T47D (cell line): ENCODE data around the gene PAFAH1B2.

Experiments used
- DNase-seq, 2 experiments: peaks; one replicate each; pipeline versions ENCODE4 v3.0.0 to v3.0.0-alpha.2; 2011 to 2012; ENCODE audit warnings: low read depth in 1 of 2, low spot score in 1 of 2
- JUND ChIP-seq: IDR thresholded peaks from 2 replicates; pipeline ENCODE4 v1.6.1; 2012; ENCODE audit warnings: low read depth
- in situ Hi-C: cut with HindIII; loops from 2 replicates; pipeline ENCODE4 v1.10.0; 2016; ENCODE audit warnings: low sequenced_read_pairs, low pct_unique_long_range_greater_than_20kb

The PAFAH1B2 gene

GRCh38 chr11:117143390-117143789, 697 bp upstream of the PAFAH1B2 start:
- DNase-seq = peak; percentile 57 to 64

GRCh38 chr11:117144477-117145392, 648 bp downstream of the PAFAH1B2 start:
- in situ Hi-C loops = no loop called here
- DNase-seq = peak; percentile 54 to 66

More at GRCh38 chr11:117143390-117143789, 697 bp upstream of the PAFAH1B2 start:
- no peak for TF ChIP-seq JUND
- in situ Hi-C loops = no loop called here

GRCh38 chr11:117145393-117145761, 1.3 kb downstream of the PAFAH1B2 start:
- peak; percentile 75 for DNase-seq
- no peak for TF ChIP-seq JUND
- in situ Hi-C loops = no loop called here

More at GRCh38 chr11:117144477-117145392, 648 bp downstream of the PAFAH1B2 start:
- TF ChIP-seq JUND = 0 out of 2 replicates have a peak, but pooled peaks have one; percentile 12

- in situ Hi-C loops = no loop called here
- TF ChIP-seq JUND = no peak
- no peak for DNase-seq
Measured at GRCh38 chr11:117146521-117146920, 2.4 kb downstream of the PAFAH1B2 start.

DNA sequence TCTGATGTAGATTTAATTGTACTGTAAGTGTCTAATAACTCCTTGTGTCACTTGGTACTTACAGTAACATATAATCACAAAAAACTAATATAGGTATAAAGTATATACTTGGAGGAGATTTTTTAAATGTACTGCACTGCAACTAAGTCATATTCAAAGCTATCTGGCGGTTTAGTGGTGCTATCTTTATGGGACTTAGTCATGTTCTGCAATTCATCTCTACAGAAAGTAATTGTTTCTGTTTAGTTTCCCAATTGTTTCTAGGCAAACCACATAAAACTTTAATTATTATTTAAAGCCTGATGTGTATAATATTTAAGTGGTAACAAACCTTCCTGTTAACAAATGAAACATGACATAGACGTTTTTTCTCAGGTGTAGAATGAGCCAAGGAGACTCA, 8.0 kb downstream of the PAFAH1B2 start:
- DNase-seq = no peak
- in situ Hi-C loops = no loop called here
- no peak for TF ChIP-seq JUND

- DNase-seq = no peak
- no peak for TF ChIP-seq JUND
- in situ Hi-C loops = no loop called here
Measured at GRCh38 chr11:117154468-117154867, 10.4 kb downstream of the PAFAH1B2 start.

DNA sequence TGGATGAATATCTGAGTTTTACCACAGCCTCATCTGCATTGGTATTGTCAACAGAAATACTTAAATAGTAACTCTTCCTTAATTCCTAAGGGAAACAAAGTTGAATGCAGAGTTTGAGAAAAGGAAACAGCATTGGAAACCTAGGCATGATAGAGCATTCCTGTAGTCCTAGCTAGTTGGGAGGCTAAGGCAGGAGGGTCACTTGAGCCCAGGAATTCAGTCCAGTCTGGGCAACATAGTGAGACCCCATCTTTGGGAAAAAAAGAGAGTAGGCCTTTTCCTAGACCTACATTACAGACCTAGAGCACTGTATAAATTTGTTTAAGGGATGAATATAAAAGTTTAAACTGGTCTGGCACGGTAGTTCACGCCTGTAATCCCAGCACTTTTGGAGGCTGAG, 13.4 kb downstream of the PAFAH1B2 start:
- TF ChIP-seq JUND = no peak
- DNase-seq = no peak
- in situ Hi-C loops = no loop called here

DNA sequence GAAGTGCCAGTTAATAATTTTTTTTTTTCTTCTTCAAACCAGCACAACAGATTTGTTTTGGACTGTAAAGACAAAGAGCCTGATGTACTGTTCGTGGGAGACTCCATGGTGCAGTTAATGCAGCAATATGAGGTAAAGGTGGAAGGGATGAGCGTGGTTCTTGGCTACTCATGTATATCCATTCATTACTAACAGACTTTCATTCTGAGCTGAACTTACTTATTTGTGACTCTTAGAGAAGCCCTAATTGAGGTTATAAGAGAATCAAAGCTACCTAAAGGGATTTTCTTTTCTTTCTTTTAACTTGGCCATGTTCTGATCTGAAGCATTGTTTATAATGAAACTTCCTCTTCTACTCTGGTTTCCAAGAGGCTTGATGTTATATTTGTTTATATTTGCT, 15.8 kb downstream of the PAFAH1B2 start:
- TF ChIP-seq JUND = no peak
- in situ Hi-C loops = no loop called here
- DNase-seq = no peak

DNA sequence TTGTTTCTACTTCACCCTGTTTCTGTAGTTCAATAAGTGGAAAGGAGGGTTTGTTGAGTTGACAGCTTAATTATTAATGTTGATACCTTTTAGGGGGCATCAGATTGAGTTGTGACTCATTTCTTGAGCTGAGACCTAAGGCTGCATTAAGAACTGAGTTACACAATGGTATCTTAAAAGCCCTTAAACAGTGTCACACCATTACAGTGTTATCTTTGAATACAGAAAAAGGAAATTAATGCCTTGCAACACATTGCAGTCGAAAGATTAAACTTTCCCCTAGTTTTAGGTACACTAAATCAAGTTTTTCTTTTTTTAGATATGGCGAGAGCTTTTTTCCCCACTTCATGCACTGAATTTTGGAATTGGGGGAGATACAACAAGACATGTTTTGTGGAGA, 16.7 kb downstream of the PAFAH1B2 start:
- in situ Hi-C loops = no loop called here
- no peak for DNase-seq
- no peak for TF ChIP-seq JUND

- no peak for TF ChIP-seq JUND
- no peak for DNase-seq
- in situ Hi-C loops = no loop called here
Measured at GRCh38 chr11:117166491-117166890, 22.4 kb downstream of the PAFAH1B2 start.

DNA sequence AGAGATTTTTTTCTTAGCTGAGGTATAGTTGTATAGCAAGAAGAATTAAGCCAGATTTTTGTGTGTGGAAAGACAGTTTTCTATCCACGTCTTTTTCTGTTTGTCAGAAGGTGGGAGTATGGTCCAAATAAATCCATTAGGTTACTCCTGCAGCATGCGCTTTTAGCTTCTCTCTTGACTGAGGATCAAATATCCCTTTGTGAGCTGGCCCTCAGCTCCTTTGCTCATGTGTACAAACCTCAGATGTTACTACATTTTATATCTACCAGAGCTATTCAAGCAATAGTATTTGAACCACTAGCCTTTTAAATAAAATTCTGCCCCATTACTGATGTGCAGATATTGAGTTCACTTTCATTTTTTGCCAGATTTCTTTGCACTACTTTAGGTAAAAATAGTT, 25.6 kb downstream of the PAFAH1B2 start:
- in situ Hi-C loops = no loop called here
- no peak for DNase-seq
- no peak for TF ChIP-seq JUND

- TF ChIP-seq JUND = no peak
- in situ Hi-C loops = no loop called here
- DNase-seq = no peak
Measured at GRCh38 chr11:117170210-117170609, 26.1 kb downstream of the PAFAH1B2 start.

DNA sequence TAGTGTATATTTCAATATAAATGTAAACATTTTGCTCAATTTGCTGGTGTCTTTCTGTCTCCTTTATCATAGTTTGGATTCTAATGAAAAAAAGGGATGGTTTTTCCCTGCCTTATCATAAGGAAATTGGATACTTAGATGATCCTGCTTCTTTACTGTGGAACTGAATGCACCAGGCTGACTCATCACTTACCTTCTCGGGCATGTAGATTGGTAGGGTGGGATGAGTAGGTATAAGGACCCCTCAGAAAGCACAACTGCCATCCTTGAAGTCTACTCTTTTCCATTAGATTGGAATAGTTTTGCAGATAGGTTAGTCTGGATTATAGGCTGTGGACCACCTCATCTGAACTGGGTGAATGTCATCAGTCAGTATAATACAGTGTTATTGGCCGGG, 26.9 kb downstream of the PAFAH1B2 start:
- DNase-seq = no peak
- in situ Hi-C loops = no loop called here
- TF ChIP-seq JUND = no peak
